Panc1 (cell line): ENCODE data around the gene FZD4. TPM values are rescaled to one million over a fixed set of nuclear protein-coding genes. Genes with fewer than 3 reads are reported as not detected.

Experiments
- ATAC-seq: fragments of 200-7000 bp; cut with Tn5 transposase; 2 replicates; pipeline ENCODE4 v1.9.1; 2020; ENCODE audit warnings: mild to moderate bottlenecking, moderate library complexity
- BruUV-seq: library from RNA; stranded (reverse); fragments of 400-500 nt; replicated peaks from 2 replicates; lab custom pipeline; 2021; lab: Mats Ljungman, UMichigan
- CTCF ChIA-PET: fragments of 300-600 bp; sonication (Branson Sonifier 250); formaldehyde crosslinking; loops from one replicate; lab custom pipeline; 2022; ENCODE audit warnings: antibody characterized with exemption; lab: Charles Lee
- POLR2A ChIA-PET: fragments of 300-600 bp; sonication (Branson Sonifier 250); formaldehyde crosslinking; loops from one replicate; lab custom pipeline; 2022; ENCODE audit warnings: antibody characterized with exemption; lab: Charles Lee
- DNase-seq: peaks from one replicate; pipeline ENCODE4 v3.0.0-alpha.2; 2010; ENCODE audit warnings: low read depth, low spot score
- H3K27ac ChIP-seq: 2 replicates; pipeline ENCODE4 v1.5.1; 2011; ENCODE audit warnings: mild to moderate bottlenecking, low read length, inconsistent platforms
- H3K27me3 ChIP-seq: fragments of 200-500 bp; sonication (Bioruptor generic); 2 replicates; pipeline ENCODE4 v1.6.0; 2014; ENCODE audit warnings: low read length, inconsistent platforms; ENCODE audit not compliant: control insufficient read depth, insufficient read depth
- H3K36me3 ChIP-seq: fragments of 200-500 bp; sonication (Bioruptor generic); 2 replicates; pipeline ENCODE4 v1.5.1; 2014; ENCODE audit warnings: inconsistent platforms, mild to moderate bottlenecking, low read length, moderate library complexity; ENCODE audit not compliant: control insufficient read depth, insufficient read depth
- H3K4me1 ChIP-seq: 2 replicates; pipeline ENCODE4 v1.5.1; 2011; ENCODE audit warnings: inconsistent platforms, mild to moderate bottlenecking, low read length, moderate library complexity; ENCODE audit not compliant: control insufficient read depth, insufficient read depth
- H3K4me3 ChIP-seq, 2 experiments: 2 replicates each; pipeline ENCODE4 v1.5.1; 2011 to 2012; ENCODE audit warnings: low read depth in 2 of 2, low read length in 2 of 2, mild to moderate bottlenecking in 2 of 2, inconsistent platforms in 1 of 2, moderate library complexity in 1 of 2
- H3K9me3 ChIP-seq: fragments of 200-500 bp; sonication (Bioruptor generic); 2 replicates; pipeline ENCODE4 v1.5.1; 2014; ENCODE audit warnings: low read depth, mild to moderate bottlenecking, inconsistent platforms, low read length, moderate library complexity; ENCODE audit not compliant: control insufficient read depth, insufficient read depth
- CTCF ChIP-seq: fragments of 450-650 bp; IDR thresholded peaks from 2 replicates; pipeline ENCODE4 v1.5.1; 2017; ENCODE audit warnings: mild to moderate bottlenecking
- POLR2AphosphoS5 ChIP-seq: IDR thresholded peaks from 2 replicates; pipeline ENCODE4 v1.6.1; 2012; ENCODE audit warnings: mild to moderate bottlenecking, low read depth, low read length, moderate library complexity
- REST ChIP-seq, 2 experiments: IDR thresholded peaks; 2 replicates each; pipeline ENCODE4 v1.6.1; 2011 to 2012; ENCODE audit warnings: low read depth in 2 of 2, control low read depth in 1 of 2, low read length in 1 of 2, mild to moderate bottlenecking in 1 of 2, moderate library complexity in 1 of 2; ENCODE audit not compliant: insufficient read depth in 1 of 2
- SIN3A ChIP-seq: IDR thresholded peaks from 2 replicates; pipeline ENCODE4 v1.6.1; 2012; ENCODE audit warnings: low read depth, mild to moderate bottlenecking, low read length, moderate library complexity, borderline replicate concordance; ENCODE audit not compliant: insufficient read depth
- TCF7L2 ChIP-seq: IDR thresholded peaks from 2 replicates; pipeline ENCODE4 v1.6.1; 2011; ENCODE audit warnings: mild to moderate bottlenecking, low read depth, low read length, inconsistent platforms
- in situ Hi-C: cut with HindIII; loops from 2 replicates; pipeline ENCODE4 v1.10.0; 2016; ENCODE audit warnings: low sequenced_read_pairs, low pct_unique_long_range_greater_than_20kb
- intact Hi-C: fragments of 100-400 bp; cut with micrococcal nuclease; formaldehyde crosslinking; loops from one replicate; pipeline ENCODE4 v1.10.0; 2022; ENCODE audit not compliant: unreplicated experiment
- total RNA-seq: library from RNA; stranded (reverse); gene quantifications from one replicate; pipeline ENCODE4 v1.2.1, GENCODE V29; 2021; ENCODE audit not compliant: unreplicated experiment

Gene FZD4
- total RNA-seq, 1 experiment from 2014 or later, result 11.1 TPM

- in situ Hi-C loops, result no loop called here
Observed at GRCh38 chr11:86932259-86932585, 23.0 kb downstream of the FZD4 start.

GRCh38 chr11:86931548-86932258, 23.5 kb downstream of the FZD4 start:
- TF ChIP-seq SIN3A, result no peak
- TF ChIP-seq REST (IDR thresholded peaks at IDR 0.05; ENCODE audit: insufficient read depth in 1 of 2, low read depth in 2 of 2, low read length in 1 of 2), result no peak
- TF ChIP-seq CTCF, result no peak
- TF ChIP-seq POLR2AphosphoS5, result no peak
- in situ Hi-C loops (no loop called here), intact Hi-C loops (no loop called here)
- no peaks in the 10 kb centered on the region for H3K36me3 ChIP-seq
- no peaks in the 10 kb centered on the region for H3K27me3 ChIP-seq
- H3K27ac ChIP-seq, result no peak overlapping the region
- POLR2A ChIA-PET, result no interaction called here
- DNase-seq (no peak), ATAC-seq (peak; percentile 59)
- CTCF ChIA-PET, result no interaction called here
- H3K4me3 ChIP-seq, result no peak overlapping the region
- no TSS peak for BruUV-seq
- H3K9me3 ChIP-seq, result no peaks in the 10 kb centered on the region
- H3K4me1 ChIP-seq, result peaks cover 23% of the 10 kb centered on the region; the same call in 1 of the 2 replicates

More at GRCh38 chr11:86932259-86932585, 23.0 kb downstream of the FZD4 start:
- POLR2A ChIA-PET, result no interaction called here
- Histone ChIP-seq H3K9me3 (no peaks in the 10 kb centered on the region), H3K4me1 (peaks cover 23% of the 10 kb centered on the region; the same call in 1 of the 2 replicates), H3K27me3 (no peaks in the 10 kb centered on the region), H3K27ac (no peak overlapping the region), H3K4me3 (no peak overlapping the region), H3K36me3 (no peaks in the 10 kb centered on the region)
- ATAC-seq (no peak), DNase-seq (no peak)
- BruUV-seq, result no TSS peak
- CTCF ChIA-PET, result no interaction called here
- TF ChIP-seq TCF7L2, result no peak
- intact Hi-C loops, result no loop called here

GRCh38 chr11:86930957-86931547, 24.1 kb downstream of the FZD4 start:
- no peak overlapping the region for H3K27ac ChIP-seq
- DNase-seq (no peak), ATAC-seq (no peak)
- TF ChIP-seq REST (IDR thresholded peaks at IDR 0.05; ENCODE audit: insufficient read depth in 1 of 2, low read depth in 2 of 2, low read length in 1 of 2), result no peak
- H3K36me3 ChIP-seq, result no peaks in the 10 kb centered on the region
- in situ Hi-C loops (no loop called here), intact Hi-C loops (no loop called here)
- ChIA-PET POLR2A (no interaction called here), CTCF (no interaction called here)
- H3K4me3 ChIP-seq, result no peak overlapping the region
- no peaks in the 10 kb centered on the region for H3K27me3 ChIP-seq
- no TSS peak for BruUV-seq
- no peaks in the 10 kb centered on the region for H3K9me3 ChIP-seq
- H3K4me1 ChIP-seq, result peaks cover 23% of the 10 kb centered on the region; the same call in 1 of the 2 replicates
